GM23338 (cell line): Measurements from ENCODE around the gene SCYGR8. TPM values are rescaled to one million over a fixed set of nuclear protein-coding genes. Genes with fewer than 3 reads are reported as not detected.

Experiments used
- ATAC-seq: fragments of 200-7000 bp; cut with Tn5 transposase; 3 replicates; pipeline ENCODE4 v1.9.1; 2020
- DNase-seq: peaks from one replicate; pipeline ENCODE4 v3.0.0-alpha.2; 2015; ENCODE audit warnings: low spot score
- H2AFZ ChIP-seq: fragments of 200-600 bp; sonication (generic); 2 replicates; pipeline ENCODE4 v1.8.0; 2016; ENCODE audit warnings: antibody characterized with exemption, mild to moderate bottlenecking, moderate library complexity
- H3F3A ChIP-seq: fragments of 200-600 bp; sonication (generic); replicated peaks from 2 replicates; pipeline ENCODE4 v1.8.0; 2017; ENCODE audit warnings: antibody characterized with exemption, mixed run types, low read depth
- H3K27ac ChIP-seq: fragments of 200-600 bp; sonication (generic); 2 replicates; pipeline ENCODE4 v1.6.1; 2016; ENCODE audit warnings: low read depth
- H3K27me3 ChIP-seq: fragments of 200-600 bp; sonication (generic); 2 replicates; pipeline ENCODE4 v1.8.0; 2016; ENCODE audit warnings: mild to moderate bottlenecking, mixed run types, moderate library complexity; ENCODE audit not compliant: insufficient read depth
- H3K36me3 ChIP-seq: fragments of 200-600 bp; sonication (generic); 2 replicates; pipeline ENCODE4 v1.8.0; 2016; ENCODE audit warnings: mild to moderate bottlenecking; ENCODE audit not compliant: insufficient read depth
- H3K4me1 ChIP-seq: fragments of 200-600 bp; sonication (generic); 2 replicates; pipeline ENCODE4 v1.8.0; 2016; ENCODE audit warnings: mild to moderate bottlenecking, moderate library complexity; ENCODE audit not compliant: insufficient read depth
- H3K4me2 ChIP-seq: fragments of 200-600 bp; sonication (generic); 2 replicates; pipeline ENCODE4 v1.7.1; 2017; ENCODE audit warnings: mixed run types
- H3K4me3 ChIP-seq: fragments of 200-600 bp; sonication (generic); 2 replicates; pipeline ENCODE4 v1.6.1; 2016; ENCODE audit warnings: mixed run types
- H3K79me2 ChIP-seq: fragments of 200-600 bp; sonication (generic); replicated peaks from 2 replicates; pipeline ENCODE4 v1.8.0; 2017; ENCODE audit warnings: mild to moderate bottlenecking; ENCODE audit not compliant: insufficient read depth
- H3K9me2 ChIP-seq: fragments of 200-600 bp; sonication (generic); 2 replicates; pipeline ENCODE4 v1.8.0; 2017; ENCODE audit not compliant: insufficient read depth
- H4K20me1 ChIP-seq: fragments of 200-600 bp; sonication (generic); replicated peaks from 2 replicates; pipeline ENCODE4 v1.8.0; 2017; ENCODE audit warnings: mild to moderate bottlenecking; ENCODE audit not compliant: insufficient read depth
- H3K27ac Mint-ChIP-seq: 2 replicates; pipeline ENCODE4 v1.8.0; 2020; ENCODE audit warnings: inconsistent platforms, mild to moderate bottlenecking, moderate library complexity, mixed read lengths
- H3K27me3 Mint-ChIP-seq: 3 replicates; pipeline ENCODE4 v1.8.0; 2022; ENCODE audit warnings: low read depth, mild to moderate bottlenecking, moderate library complexity, mixed read lengths, inconsistent platforms; ENCODE audit not compliant: insufficient read depth, poor library complexity
- H3K36me3 Mint-ChIP-seq: 3 replicates; pipeline ENCODE4 v1.8.0; 2021; ENCODE audit warnings: low read depth, mild to moderate bottlenecking, inconsistent platforms, moderate library complexity, mixed read lengths
- H3K4me1 Mint-ChIP-seq: 3 replicates; pipeline ENCODE4 v1.8.0; 2020; ENCODE audit warnings: mild to moderate bottlenecking, inconsistent platforms, mixed read lengths
- H3K4me3 Mint-ChIP-seq: 3 replicates; pipeline ENCODE4 v1.8.0; 2021; ENCODE audit warnings: moderate library complexity, mild to moderate bottlenecking, inconsistent platforms, mixed read lengths
- H3K9me3 Mint-ChIP-seq: 3 replicates; pipeline ENCODE4 v1.8.0; 2020; ENCODE audit warnings: moderate library complexity, mild to moderate bottlenecking, inconsistent platforms, mixed read lengths
- CREB1 ChIP-seq: fragments of 250-450 bp; sonication (Bioruptor Pico); IDR thresholded peaks from 2 replicates; pipeline ENCODE4 v1.5.0; 2020; ENCODE audit warnings: low read depth, mild to moderate bottlenecking, moderate library complexity
- CTCF ChIP-seq, 2 experiments: fragments of 200-600 bp in 1 of 2; sonication (generic) in 1 of 2; conservative IDR thresholded peaks; 2 replicates each; pipeline versions ENCODE4 v1.5.1 to v1.6.1; 2016 to 2017; ENCODE audit warnings: antibody characterized with exemption in 2 of 2, low read depth in 2 of 2, mild to moderate bottlenecking in 2 of 2, moderate library complexity in 1 of 2
- ETS1 ChIP-seq: IDR thresholded peaks from 2 replicates; pipeline ENCODE4 v1.6.1; 2016; ENCODE audit warnings: antibody characterized with exemption
- EZH2 ChIP-seq: fragments of 200-600 bp; sonication (generic); IDR thresholded peaks from one replicate; pipeline ENCODE4 v1.8.0; 2017; ENCODE audit warnings: antibody characterized with exemption, mild to moderate bottlenecking, low read depth; ENCODE audit not compliant: unreplicated experiment
- EZH2phosphoT487 ChIP-seq: fragments of 200-600 bp; sonication (generic); IDR thresholded peaks from one replicate; pipeline ENCODE4 v1.8.1; 2018; ENCODE audit warnings: antibody characterized with exemption; ENCODE audit not compliant: unreplicated experiment
- JUNB ChIP-seq: IDR thresholded peaks from one replicate; pipeline ENCODE4 v1.6.1; 2016; ENCODE audit warnings: antibody characterized with exemption; ENCODE audit not compliant: unreplicated experiment
- NANOG ChIP-seq: IDR thresholded peaks from 2 replicates; pipeline ENCODE4 v1.6.1; 2016; ENCODE audit warnings: antibody characterized with exemption, borderline replicate concordance
- POLR2AphosphoS5 ChIP-seq: IDR thresholded peaks from 2 replicates; pipeline ENCODE4 v1.6.1; 2016; ENCODE audit warnings: antibody characterized with exemption, low read depth
- REST ChIP-seq: IDR thresholded peaks from one replicate; pipeline ENCODE4 v1.6.1; 2018; ENCODE audit warnings: antibody characterized with exemption; ENCODE audit not compliant: unreplicated experiment
- STAT1 ChIP-seq: IDR thresholded peaks from one replicate; pipeline ENCODE4 v1.6.1; 2016; ENCODE audit warnings: antibody characterized with exemption; ENCODE audit not compliant: unreplicated experiment
- ZNF114 ChIP-seq: fragments of 250-450 bp; sonication (Bioruptor Pico); IDR thresholded peaks from 2 replicates; pipeline ENCODE4 v1.5.0; 2020; ENCODE audit warnings: mild to moderate bottlenecking, moderate library complexity
- ZNF331 ChIP-seq: fragments of 250-450 bp; sonication (Bioruptor Pico); IDR thresholded peaks from 2 replicates; pipeline ENCODE4 v1.5.0; 2020; ENCODE audit warnings: low read depth, mild to moderate bottlenecking, moderate library complexity
- ZNF462 ChIP-seq: fragments of 250-450 bp; sonication (Bioruptor Pico); IDR thresholded peaks from 2 replicates; pipeline ENCODE4 v1.5.0; 2020; ENCODE audit warnings: mild to moderate bottlenecking, moderate library complexity
- polyA plus RNA-seq: library from polyadenylated mRNA; unstranded; fragments of >200 nt; fragmentation: Nextera tagmentation; extraction: Ambion mirVana; gene quantifications from 2 replicates; pipeline ENCODE4 v1.2.1, GENCODE V29; 2016
- total RNA-seq: library from RNA; depleted of rRNA; stranded (reverse); fragments of >200 nt; shearing (Covaris generic); gene quantifications from 2 replicates; pipeline ENCODE4 v1.2.3, GENCODE V29; 2014

SCYGR8 gene
- total and polyA plus RNA-seq, 2 experiments from 2014 or later, result not detected

GRCh38 chr2:227759411-227760118 is 13.9 kb downstream of the SCYGR8 start:
- peak; percentile 31 for ATAC-seq
- Mint-ChIP-seq H3K4me3 (no peak overlapping the region), H3K27me3 (peaks cover 10% of the 10 kb centered on the region), H3K4me1 (peaks cover 25% of the 10 kb centered on the region), H3K27ac (peak overlapping the region; percentile 9), H3K9me3 (peaks cover 2% of the 10 kb centered on the region; the same call in 1 of the 3 replicates), H3K36me3 (peaks cover 6% of the 10 kb centered on the region; the same call in 2 of the 3 replicates)
- no peak overlapping the region for H3K4me3 ChIP-seq
- H3F3A ChIP-seq, result no peaks in the 10 kb centered on the region
- peaks cover 10% of the 10 kb centered on the region; the same call in 1 of the 2 replicates for H3K4me1 ChIP-seq
- H4K20me1 ChIP-seq, result no peaks in the 10 kb centered on the region
- H3K9me2 ChIP-seq, result no peaks in the 10 kb centered on the region
- no peaks in the 10 kb centered on the region; the same call in 1 of the 2 replicates for H3K36me3 ChIP-seq
- no peak overlapping the region for H3K4me2 ChIP-seq
- no peaks in the 10 kb centered on the region for H3K79me2 ChIP-seq
- H2AFZ ChIP-seq, result peak overlapping the region; percentile 72
- TF ChIP-seq EZH2 (no peak), EZH2phosphoT487 (no peak), CREB1 (CRISPR knock-in tag) (no peak), ZNF114 (CRISPR knock-in tag) (no peak), ETS1 (no peak), ZNF331 (no peak), STAT1 (no peak), REST (no peak), POLR2AphosphoS5 (no peak), CTCF (conservative IDR thresholded peaks at IDR 0.05; ENCODE audit: low read depth in 2 of 2) (no peak), ZNF462 (CRISPR knock-in tag) (no peak), JUNB (no peak), NANOG (no peak)
- DNase-seq, result peak; percentile 32
- H3K27ac ChIP-seq, result no peak overlapping the region; the same call in 1 of the 2 replicates
- H3K27me3 ChIP-seq, result no peaks in the 10 kb centered on the region
